Calu3 (cell line): ENCODE measurements around the gene OR4C45. TPM values are rescaled to one million over a fixed set of nuclear protein-coding genes. Genes with fewer than 3 reads are reported as not detected.
"Not testable (repeated sequence)": the region's sequence is repeated elsewhere in the genome, so short reads cannot be mapped to it uniquely, and the experiment has no call there.

Experiments
- BruUV-seq: library from RNA; stranded (reverse); fragments of 400-500 nt; replicated peaks from 2 replicates; lab custom pipeline; 2021; lab: Mats Ljungman, UMichigan
- CTCF ChIA-PET: fragments of 300-600 bp; sonication (Branson Sonifier 250); formaldehyde crosslinking; loops from one replicate; lab custom pipeline; 2022; ENCODE audit warnings: antibody characterized with exemption; lab: Charles Lee
- DNase-seq: peaks from one replicate; pipeline ENCODE4 v3.0.0; 2022
- H3K27ac Mint-ChIP-seq: one replicate; pipeline ENCODE4 v1.8.0; 2022; ENCODE audit warnings: mixed read lengths; ENCODE audit not compliant: unreplicated experiment
- H3K27me3 Mint-ChIP-seq: one replicate; pipeline ENCODE4 v1.8.0; 2022; ENCODE audit warnings: mixed read lengths; ENCODE audit not compliant: unreplicated experiment
- H3K36me3 Mint-ChIP-seq: one replicate; pipeline ENCODE4 v1.8.0; 2022; ENCODE audit warnings: mild to moderate bottlenecking, moderate library complexity, mixed read lengths; ENCODE audit not compliant: insufficient read depth, unreplicated experiment
- H3K4me1 Mint-ChIP-seq: one replicate; pipeline ENCODE4 v1.8.0; 2022; ENCODE audit warnings: mild to moderate bottlenecking, low read depth, mixed read lengths; ENCODE audit not compliant: unreplicated experiment
- H3K4me3 Mint-ChIP-seq: one replicate; pipeline ENCODE4 v1.8.0; 2022; ENCODE audit warnings: mild to moderate bottlenecking, low read depth, moderate library complexity, mixed read lengths; ENCODE audit not compliant: unreplicated experiment
- H3K9me3 Mint-ChIP-seq: one replicate; pipeline ENCODE4 v1.8.0; 2022; ENCODE audit warnings: low read depth, mixed read lengths; ENCODE audit not compliant: unreplicated experiment
- CTCF ChIP-seq: fragments of 200-600 bp; IDR thresholded peaks from one replicate; pipeline ENCODE4 v1.8.0; 2022; ENCODE audit warnings: antibody characterized with exemption; ENCODE audit not compliant: unreplicated experiment
- intact Hi-C: fragments of 100-400 bp; cut with micrococcal nuclease; formaldehyde crosslinking; loops from one replicate; pipeline ENCODE4 v1.10.0; 2022; ENCODE audit not compliant: unreplicated experiment
- total RNA-seq: library from RNA; stranded (reverse); gene quantifications from 2 replicates; pipeline ENCODE4 v1.2.3, GENCODE V29; 2022

Gene OR4C45
- total RNA-seq, 1 experiment from 2014 or later: not detected

- no peak for DNase-seq
- Mint-ChIP-seq H3K9me3 (peaks cover 12% of the 10 kb centered on the region), H3K27ac (no peak overlapping the region), H3K27me3 (no peaks in the 10 kb centered on the region), H3K36me3 (peaks cover 3% of the 10 kb centered on the region), H3K4me3 (no peak overlapping the region), H3K4me1 (no peaks in the 10 kb centered on the region)
- no TSS peak for BruUV-seq
- intact Hi-C loops: no loop called here
- CTCF ChIA-PET: no interaction called here
- TF ChIP-seq CTCF: no peak
Measured at GRCh38 chr11:50077526-50077925, 44.9 kb downstream of the OR4C45 start.

- BruUV-seq: no TSS peak
- Mint-ChIP-seq H3K9me3 (peaks cover 12% of the 10 kb centered on the region), H3K36me3 (peaks cover 3% of the 10 kb centered on the region), H3K4me3 (no peak overlapping the region), H3K27me3 (no peaks in the 10 kb centered on the region), H3K27ac (no peak overlapping the region), H3K4me1 (no peaks in the 10 kb centered on the region)
- intact Hi-C loops: no loop called here
- TF ChIP-seq CTCF: no peak
- CTCF ChIA-PET: no interaction called here
- DNase-seq: no peak
Measured at GRCh38 chr11:50078001-50078400, 45.3 kb downstream of the OR4C45 start.

GRCh38 chr11:50078946-50079345 lies 46.3 kb downstream of the OR4C45 start:
- H3K36me3 Mint-ChIP-seq, H3K27me3 Mint-ChIP-seq, intact Hi-C loops, H3K27ac Mint-ChIP-seq, BruUV-seq, H3K4me3 Mint-ChIP-seq, CTCF ChIA-PET, H3K4me1 Mint-ChIP-seq, DNase-seq: not testable (repeated sequence)
- H3K9me3 Mint-ChIP-seq: peaks cover 20% of the 10 kb centered on the region

GRCh38 chr11:50080256-50080655 lies 47.6 kb downstream of the OR4C45 start:
- Mint-ChIP-seq H3K36me3 (peaks cover 3% of the 10 kb centered on the region), H3K4me3 (no peak overlapping the region), H3K9me3 (peaks cover 22% of the 10 kb centered on the region), H3K4me1 (no peaks in the 10 kb centered on the region), H3K27ac (no peak overlapping the region), H3K27me3 (no peaks in the 10 kb centered on the region)
- CTCF ChIA-PET: no interaction called here
- no peak for TF ChIP-seq CTCF
- no peak for DNase-seq
- no TSS peak for BruUV-seq
- intact Hi-C loops: no loop called here

Other genes with a start within 250 kb of the OR4C45 start
- gene OR4C13, start 80.5 kb upstream of the OR4C45 start, total RNA-seq: not detected in 2 replicates
- gene OR4C12, start 50.3 kb upstream of the OR4C45 start, total RNA-seq: not detected in 2 replicates